HepG2 (cell line): ENCODE data around the gene KAZALD1. TPM values are rescaled to one million over a fixed set of nuclear protein-coding genes. Genes with fewer than 3 reads are reported as not detected.

Source experiments
- ATF7-NPFF ChIP-seq: sonication (generic); formaldehyde crosslinking; IDR thresholded peaks from 2 replicates; pipeline ENCODE4 v1.8.1; 2023; ENCODE audit warnings: mild to moderate bottlenecking, low read depth, missing genetic modification reagents, moderate library complexity
- GATAD1 ChIP-seq: IDR thresholded peaks from 2 replicates; pipeline ENCODE4 v1.6.1; 2016; ENCODE audit warnings: missing genetic modification reagents, missing compliant biosample characterization
- KDM5B ChIP-seq: sonication (generic); formaldehyde crosslinking; IDR thresholded peaks from 2 replicates; pipeline ENCODE4 v1.4.0; 2020; ENCODE audit warnings: missing genetic modification reagents, mild to moderate bottlenecking, borderline replicate concordance
- KLF16 ChIP-seq, 2 experiments: sonication (generic) in 1 of 2; formaldehyde crosslinking in 1 of 2; IDR thresholded peaks; 2 replicates each; pipeline versions ENCODE4 v1.6.1 to v1.8.0; 2016 to 2023; ENCODE audit warnings: missing genetic modification reagents in 2 of 2, missing compliant biosample characterization in 1 of 2
- MEIS2 ChIP-seq: sonication (generic); formaldehyde crosslinking; IDR thresholded peaks from 2 replicates; pipeline ENCODE4 v1.9.0; 2021; ENCODE audit warnings: mild to moderate bottlenecking, missing genetic modification reagents
- TBX2 ChIP-seq: sonication (generic); formaldehyde crosslinking; IDR thresholded peaks from 2 replicates; pipeline ENCODE4 v1.5.0; 2020; ENCODE audit warnings: missing genetic modification reagents, mild to moderate bottlenecking, borderline replicate concordance
- ZBTB38 ChIP-seq: sonication (generic); formaldehyde crosslinking; IDR thresholded peaks from 2 replicates; pipeline ENCODE4 v1.5.1; 2020; ENCODE audit warnings: mild to moderate bottlenecking, missing genetic modification reagents
- ZFX ChIP-seq: sonication (generic); formaldehyde crosslinking; IDR thresholded peaks from 2 replicates; pipeline ENCODE4 v1.4.0; 2020; ENCODE audit warnings: mild to moderate bottlenecking, low read depth, missing genetic modification reagents, moderate library complexity
- ZNF253 ChIP-seq: sonication (generic); formaldehyde crosslinking; IDR thresholded peaks from 2 replicates; pipeline ENCODE4 v1.8.0; 2022; ENCODE audit warnings: mild to moderate bottlenecking, missing genetic modification reagents, borderline replicate concordance
- ZNF768 ChIP-seq: sonication (generic); formaldehyde crosslinking; IDR thresholded peaks from 2 replicates; pipeline ENCODE4 v1.4.0; 2020; ENCODE audit warnings: missing genetic modification reagents
- polyA plus RNA-seq, 8 experiments: library from polyadenylated mRNA; depleted of rRNA in 3 of 8; stranded (reverse) in 7 of 8; unstranded in 1 of 8; fragments of >200 nt; fragmentation: Illumina TruSeq in 4 of 8; extraction: Trizol in 4 of 8; gene quantifications; 2 replicates each; pipeline versions ENCODE4 v1.2.1 to v1.2.3, GENCODE V29; 2011 to 2016; ENCODE audit warnings: low read depth in 4 of 8, missing spikeins in 1 of 8, mixed read lengths in 1 of 8; ENCODE audit not compliant: insufficient read depth in 1 of 8
- total RNA-seq, 5 experiments: library from RNA; depleted of rRNA; stranded (reverse); fragments of >200 nt; fragmentation: Illumina TruSeq; extraction: Trizol; gene quantifications; 2 replicates each; pipeline ENCODE4 v1.2.3, GENCODE V29; 2016; ENCODE audit warnings: low read depth in 1 of 5
- TF ChIP-seq, protein P1 (sequence below): sonication (generic); IDR thresholded peaks from 2 replicates; pipeline ENCODE4 v1.6.1; 2016; ENCODE audit warnings: low read depth, borderline replicate concordance
- TF ChIP-seq, protein P2 (sequence below): sonication (generic); formaldehyde crosslinking; IDR thresholded peaks from 2 replicates; pipeline ENCODE4 v1.4.0; 2020; ENCODE audit warnings: mild to moderate bottlenecking, missing genetic modification reagents
- TF ChIP-seq, protein P3 (sequence below): sonication (generic); formaldehyde crosslinking; IDR thresholded peaks from 2 replicates; pipeline ENCODE4 v1.8.0; 2022; ENCODE audit warnings: mild to moderate bottlenecking, missing genetic modification reagents, moderate library complexity
- TF ChIP-seq, protein P4 (sequence below): IDR thresholded peaks from 2 replicates; pipeline ENCODE4 v1.6.1; 2016; ENCODE audit warnings: mild to moderate bottlenecking, missing biosample characterization, missing genetic modification reagents
- TF ChIP-seq, protein P5 (sequence below): sonication (generic); formaldehyde crosslinking; IDR thresholded peaks from 2 replicates; pipeline ENCODE4 v1.4.0; 2020; ENCODE audit warnings: missing genetic modification reagents

The KAZALD1 gene
- total and polyA plus RNA-seq, 2 of the 13 experiments (the other 11 are each of a cell fraction or from before 2014, with no cell fraction given) = 16.7 to 27.7 TPM

DNA sequence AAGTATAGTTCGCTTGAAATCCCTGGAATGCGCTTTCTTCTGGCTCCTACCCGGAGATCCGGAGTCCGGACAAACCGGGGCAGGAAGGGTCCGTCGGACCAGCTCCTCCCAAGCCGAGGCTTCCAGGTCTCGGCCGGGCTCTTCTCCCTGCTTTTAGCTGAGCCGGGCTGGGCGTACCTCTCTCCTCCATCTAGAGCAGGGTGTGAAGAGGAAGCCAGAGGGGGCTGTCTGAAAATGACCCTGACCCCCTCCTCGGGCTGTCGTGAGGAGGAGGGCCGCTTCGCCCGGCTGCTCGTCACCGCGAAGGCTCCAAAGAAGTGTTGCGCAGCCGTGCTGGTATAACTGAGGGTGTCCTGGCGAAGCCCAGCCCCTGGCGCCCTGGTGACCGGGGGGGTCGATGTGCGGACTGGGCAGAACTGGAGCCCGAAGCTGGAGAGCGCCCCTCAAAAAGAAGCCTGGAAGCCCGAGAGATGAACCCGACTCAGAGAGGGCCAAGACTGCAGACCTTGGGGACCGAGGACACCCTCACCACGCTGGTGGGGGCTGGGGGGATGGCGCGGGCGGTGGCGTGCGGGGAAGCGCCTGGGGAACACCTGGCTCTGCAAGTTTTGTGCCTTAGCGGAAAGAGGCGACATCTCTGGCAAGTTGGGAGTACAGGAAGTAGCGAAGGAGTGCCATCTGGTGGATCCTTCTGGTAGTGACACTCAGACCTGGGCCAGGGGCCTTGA lies 5.7 kb downstream of the KAZALD1 start (continued):
- TF ChIP-seq TBX2 (CRISPR knock-in tag) (peak; percentile 63; the same call in 1 of the 2 replicates), ATF7-NPFF (0 out of 2 replicates have a peak, but pooled peaks have one; percentile 43), ZNF253 (CRISPR knock-in tag) (no peak), MEIS2 (CRISPR knock-in tag) (no peak), KDM5B (CRISPR knock-in tag) (peak; percentile 70; the same call in 1 of the 2 replicates), ZBTB38 (CRISPR knock-in tag) (0 out of 2 replicates have a peak, but pooled peaks have one; percentile 17), ZNF768 (CRISPR knock-in tag) (peak; percentile 66; the same call in 1 of the 2 replicates), KLF16 (CRISPR knock-in tag; IDR thresholded peaks at IDR 0.05) (peak in 1 of 2 experiments; percentile 19; a peak in 1 of 4 replicates), GATAD1 (CRISPR knock-in tag) (peak; percentile 56; the same call in 1 of the 2 replicates), ZFX (CRISPR knock-in tag) (peak; percentile 43; the same call in 1 of the 2 replicates)
- TF ChIP-seq, protein P1, sequence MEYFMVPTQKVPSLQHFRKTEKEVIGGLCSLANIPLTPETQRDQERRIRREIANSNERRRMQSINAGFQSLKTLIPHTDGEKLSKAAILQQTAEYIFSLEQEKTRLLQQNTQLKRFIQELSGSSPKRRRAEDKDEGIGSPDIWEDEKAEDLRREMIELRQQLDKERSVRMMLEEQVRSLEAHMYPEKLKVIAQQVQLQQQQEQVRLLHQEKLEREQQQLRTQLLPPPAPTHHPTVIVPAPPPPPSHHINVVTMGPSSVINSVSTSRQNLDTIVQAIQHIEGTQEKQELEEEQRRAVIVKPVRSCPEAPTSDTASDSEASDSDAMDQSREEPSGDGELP = peak; percentile 44; the same call in 1 of the 2 replicates
- TF ChIP-seq, protein P2, sequence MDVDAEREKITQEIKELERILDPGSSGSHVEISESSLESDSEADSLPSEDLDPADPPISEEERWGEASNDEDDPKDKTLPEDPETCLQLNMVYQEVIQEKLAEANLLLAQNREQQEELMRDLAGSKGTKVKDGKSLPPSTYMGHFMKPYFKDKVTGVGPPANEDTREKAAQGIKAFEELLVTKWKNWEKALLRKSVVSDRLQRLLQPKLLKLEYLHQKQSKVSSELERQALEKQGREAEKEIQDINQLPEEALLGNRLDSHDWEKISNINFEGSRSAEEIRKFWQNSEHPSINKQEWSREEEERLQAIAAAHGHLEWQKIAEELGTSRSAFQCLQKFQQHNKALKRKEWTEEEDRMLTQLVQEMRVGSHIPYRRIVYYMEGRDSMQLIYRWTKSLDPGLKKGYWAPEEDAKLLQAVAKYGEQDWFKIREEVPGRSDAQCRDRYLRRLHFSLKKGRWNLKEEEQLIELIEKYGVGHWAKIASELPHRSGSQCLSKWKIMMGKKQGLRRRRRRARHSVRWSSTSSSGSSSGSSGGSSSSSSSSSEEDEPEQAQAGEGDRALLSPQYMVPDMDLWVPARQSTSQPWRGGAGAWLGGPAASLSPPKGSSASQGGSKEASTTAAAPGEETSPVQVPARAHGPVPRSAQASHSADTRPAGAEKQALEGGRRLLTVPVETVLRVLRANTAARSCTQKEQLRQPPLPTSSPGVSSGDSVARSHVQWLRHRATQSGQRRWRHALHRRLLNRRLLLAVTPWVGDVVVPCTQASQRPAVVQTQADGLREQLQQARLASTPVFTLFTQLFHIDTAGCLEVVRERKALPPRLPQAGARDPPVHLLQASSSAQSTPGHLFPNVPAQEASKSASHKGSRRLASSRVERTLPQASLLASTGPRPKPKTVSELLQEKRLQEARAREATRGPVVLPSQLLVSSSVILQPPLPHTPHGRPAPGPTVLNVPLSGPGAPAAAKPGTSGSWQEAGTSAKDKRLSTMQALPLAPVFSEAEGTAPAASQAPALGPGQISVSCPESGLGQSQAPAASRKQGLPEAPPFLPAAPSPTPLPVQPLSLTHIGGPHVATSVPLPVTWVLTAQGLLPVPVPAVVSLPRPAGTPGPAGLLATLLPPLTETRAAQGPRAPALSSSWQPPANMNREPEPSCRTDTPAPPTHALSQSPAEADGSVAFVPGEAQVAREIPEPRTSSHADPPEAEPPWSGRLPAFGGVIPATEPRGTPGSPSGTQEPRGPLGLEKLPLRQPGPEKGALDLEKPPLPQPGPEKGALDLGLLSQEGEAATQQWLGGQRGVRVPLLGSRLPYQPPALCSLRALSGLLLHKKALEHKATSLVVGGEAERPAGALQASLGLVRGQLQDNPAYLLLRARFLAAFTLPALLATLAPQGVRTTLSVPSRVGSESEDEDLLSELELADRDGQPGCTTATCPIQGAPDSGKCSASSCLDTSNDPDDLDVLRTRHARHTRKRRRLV (CRISPR knock-in tag) = peak; percentile 52; the same call in 1 of the 2 replicates
- TF ChIP-seq, protein P3, sequence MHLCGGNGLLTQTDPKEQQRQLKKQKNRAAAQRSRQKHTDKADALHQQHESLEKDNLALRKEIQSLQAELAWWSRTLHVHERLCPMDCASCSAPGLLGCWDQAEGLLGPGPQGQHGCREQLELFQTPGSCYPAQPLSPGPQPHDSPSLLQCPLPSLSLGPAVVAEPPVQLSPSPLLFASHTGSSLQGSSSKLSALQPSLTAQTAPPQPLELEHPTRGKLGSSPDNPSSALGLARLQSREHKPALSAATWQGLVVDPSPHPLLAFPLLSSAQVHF (CRISPR knock-in tag) = no peak
- TF ChIP-seq, protein P4, sequence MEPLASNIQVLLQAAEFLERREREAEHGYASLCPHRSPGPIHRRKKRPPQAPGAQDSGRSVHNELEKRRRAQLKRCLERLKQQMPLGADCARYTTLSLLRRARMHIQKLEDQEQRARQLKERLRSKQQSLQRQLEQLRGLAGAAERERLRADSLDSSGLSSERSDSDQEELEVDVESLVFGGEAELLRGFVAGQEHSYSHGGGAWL = 0 out of 2 replicates have a peak, but pooled peaks have one; percentile 27
- TF ChIP-seq, protein P5, sequence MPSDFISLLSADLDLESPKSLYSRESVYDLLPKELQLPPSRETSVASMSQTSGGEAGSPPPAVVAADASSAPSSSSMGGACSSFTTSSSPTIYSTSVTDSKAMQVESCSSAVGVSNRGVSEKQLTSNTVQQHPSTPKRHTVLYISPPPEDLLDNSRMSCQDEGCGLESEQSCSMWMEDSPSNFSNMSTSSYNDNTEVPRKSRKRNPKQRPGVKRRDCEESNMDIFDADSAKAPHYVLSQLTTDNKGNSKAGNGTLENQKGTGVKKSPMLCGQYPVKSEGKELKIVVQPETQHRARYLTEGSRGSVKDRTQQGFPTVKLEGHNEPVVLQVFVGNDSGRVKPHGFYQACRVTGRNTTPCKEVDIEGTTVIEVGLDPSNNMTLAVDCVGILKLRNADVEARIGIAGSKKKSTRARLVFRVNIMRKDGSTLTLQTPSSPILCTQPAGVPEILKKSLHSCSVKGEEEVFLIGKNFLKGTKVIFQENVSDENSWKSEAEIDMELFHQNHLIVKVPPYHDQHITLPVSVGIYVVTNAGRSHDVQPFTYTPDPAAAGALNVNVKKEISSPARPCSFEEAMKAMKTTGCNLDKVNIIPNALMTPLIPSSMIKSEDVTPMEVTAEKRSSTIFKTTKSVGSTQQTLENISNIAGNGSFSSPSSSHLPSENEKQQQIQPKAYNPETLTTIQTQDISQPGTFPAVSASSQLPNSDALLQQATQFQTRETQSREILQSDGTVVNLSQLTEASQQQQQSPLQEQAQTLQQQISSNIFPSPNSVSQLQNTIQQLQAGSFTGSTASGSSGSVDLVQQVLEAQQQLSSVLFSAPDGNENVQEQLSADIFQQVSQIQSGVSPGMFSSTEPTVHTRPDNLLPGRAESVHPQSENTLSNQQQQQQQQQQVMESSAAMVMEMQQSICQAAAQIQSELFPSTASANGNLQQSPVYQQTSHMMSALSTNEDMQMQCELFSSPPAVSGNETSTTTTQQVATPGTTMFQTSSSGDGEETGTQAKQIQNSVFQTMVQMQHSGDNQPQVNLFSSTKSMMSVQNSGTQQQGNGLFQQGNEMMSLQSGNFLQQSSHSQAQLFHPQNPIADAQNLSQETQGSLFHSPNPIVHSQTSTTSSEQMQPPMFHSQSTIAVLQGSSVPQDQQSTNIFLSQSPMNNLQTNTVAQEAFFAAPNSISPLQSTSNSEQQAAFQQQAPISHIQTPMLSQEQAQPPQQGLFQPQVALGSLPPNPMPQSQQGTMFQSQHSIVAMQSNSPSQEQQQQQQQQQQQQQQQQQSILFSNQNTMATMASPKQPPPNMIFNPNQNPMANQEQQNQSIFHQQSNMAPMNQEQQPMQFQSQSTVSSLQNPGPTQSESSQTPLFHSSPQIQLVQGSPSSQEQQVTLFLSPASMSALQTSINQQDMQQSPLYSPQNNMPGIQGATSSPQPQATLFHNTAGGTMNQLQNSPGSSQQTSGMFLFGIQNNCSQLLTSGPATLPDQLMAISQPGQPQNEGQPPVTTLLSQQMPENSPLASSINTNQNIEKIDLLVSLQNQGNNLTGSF (CRISPR knock-in tag) = 0 out of 2 replicates have a peak, but pooled peaks have one; percentile 29
